B cell (primary cell): ENCODE data around the gene GDF7. TPM values are rescaled to one million over a fixed set of nuclear protein-coding genes. Genes with fewer than 3 reads are reported as not detected.

Source experiments
- ATAC-seq: fragments of 200-7000 bp; cut with Tn5 transposase; one replicate; pipeline ENCODE4 v1.10.0; 2021; ENCODE audit warnings: low read depth, mild to moderate bottlenecking, moderate number of reproducible peaks, moderate library complexity
- CTCF ChIA-PET: fragments of 350-600 bp; sonication (Branson Sonifier 250); formaldehyde crosslinking; loops from one replicate; lab custom pipeline; 2021; ENCODE audit warnings: antibody characterized with exemption, inconsistent platforms; lab: Charles Lee
- POLR2A ChIA-PET: fragments of 350-600 bp; sonication (Branson Sonifier 250); formaldehyde crosslinking; loops from one replicate; lab custom pipeline; 2021; ENCODE audit warnings: antibody characterized with exemption; lab: Charles Lee
- DNase-seq: peaks from one replicate; pipeline ENCODE4 v3.0.0; 2013
- H2AFZ ChIP-seq: 2 replicates; pipeline ENCODE4 v1.6.1; 2012; ENCODE audit warnings: mild to moderate bottlenecking, low read depth, low read length; ENCODE audit not compliant: insufficient read depth, poor library complexity, severe bottlenecking
- H3K27ac ChIP-seq, 2 donors: 1 replicate in 1 of 2; 2 replicates in 1 of 2; pipeline ENCODE4 v1.5.1; 2012 to 2013; ENCODE audit warnings: low read length in 2 of 2, mild to moderate bottlenecking in 2 of 2, moderate library complexity in 1 of 2
- H3K27me3 ChIP-seq, 4 experiments: fragments of 200-600 bp in 1 of 4; sonication (generic) in 1 of 4; replicated peaks in 1 of 4; 1 replicate in 2 of 4; 2 replicates in 2 of 4; pipeline versions ENCODE4 v1.6.1 to v1.7.0; 2013 to 2016; ENCODE audit warnings: low read length in 3 of 4, mild to moderate bottlenecking in 2 of 4, mixed read lengths in 1 of 4, moderate library complexity in 1 of 4; ENCODE audit not compliant: insufficient read depth in 4 of 4, control insufficient read depth in 3 of 4; ENCODE audit errors: control extremely low read depth in 1 of 4
- H3K36me3 ChIP-seq, 2 experiments: replicated peaks in 1 of 2; 1 replicate in 1 of 2; 2 replicates in 1 of 2; pipeline versions ENCODE4 v1.6.1 to v1.7.1; 2013; ENCODE audit warnings: low read length in 1 of 2; ENCODE audit not compliant: insufficient read depth in 2 of 2, control insufficient read depth in 1 of 2; ENCODE audit errors: control extremely low read depth in 1 of 2, extremely low read depth in 1 of 2
- H3K4me1 ChIP-seq, 2 donors: fragments of 200-600 bp in 1 of 2; sonication (generic) in 1 of 2; 1 replicate in 1 of 2; 2 replicates in 1 of 2; pipeline versions ENCODE4 v1.5.1 to v1.6.1; 2013 to 2017; ENCODE audit warnings: low read length in 2 of 2; ENCODE audit not compliant: control insufficient read depth in 2 of 2, insufficient read depth in 2 of 2
- H3K4me2 ChIP-seq: replicated peaks from 2 replicates; pipeline ENCODE3; 2012; ENCODE audit warnings: mild to moderate bottlenecking, low read depth, low read length; ENCODE audit not compliant: poor library complexity, severe bottlenecking
- H3K4me3 ChIP-seq, 5 experiments: fragments of 200-600 bp in 1 of 5; sonication (generic) in 1 of 5; 1 replicate in 3 of 5; 2 replicates in 2 of 5; pipeline versions ENCODE4 v1.5.1 to v1.7.0; 2011 to 2016; ENCODE audit warnings: low read length in 4 of 5, mild to moderate bottlenecking in 4 of 5, low read depth in 2 of 5, control low read depth in 1 of 5, moderate library complexity in 1 of 5; ENCODE audit not compliant: insufficient read depth in 1 of 5; ENCODE audit errors: control extremely low read depth in 1 of 5, extremely low read depth in 1 of 5
- H3K79me2 ChIP-seq: fragments of 200-600 bp; sonication (generic); one replicate; pipeline ENCODE4 v1.6.0; 2016; ENCODE audit warnings: low read length; ENCODE audit not compliant: control insufficient read depth, insufficient read depth
- H3K9ac ChIP-seq: fragments of 200-600 bp; sonication (generic); 2 replicates; pipeline ENCODE4 v1.6.1; 2017; ENCODE audit warnings: mild to moderate bottlenecking, low read length, moderate library complexity
- H3K9me3 ChIP-seq, 3 donors: one replicate each; pipeline versions ENCODE4 v1.6.1 to v1.7.1; 2013; ENCODE audit warnings: low read length in 2 of 3; ENCODE audit not compliant: control insufficient read depth in 2 of 3, insufficient read depth in 1 of 3; ENCODE audit errors: control extremely low read depth in 1 of 3
- H4K20me1 ChIP-seq: 2 replicates; pipeline ENCODE4 v1.6.0; 2012; ENCODE audit warnings: mild to moderate bottlenecking, low read length; ENCODE audit not compliant: insufficient read depth, control insufficient read depth, poor library complexity, severe bottlenecking
- H3K27ac Mint-ChIP-seq: one replicate; pipeline ENCODE4 v1.8.0; 2021; ENCODE audit warnings: mixed read lengths
- H3K27me3 Mint-ChIP-seq: one replicate; pipeline ENCODE4 v1.8.0; 2021; ENCODE audit warnings: mixed read lengths
- H3K4me1 Mint-ChIP-seq: one replicate; pipeline ENCODE4 v1.8.0; 2021; ENCODE audit warnings: mixed read lengths
- H3K4me3 Mint-ChIP-seq: one replicate; pipeline ENCODE4 v1.8.0; 2021; ENCODE audit warnings: mixed read lengths
- H3K9me3 Mint-ChIP-seq: one replicate; pipeline ENCODE4 v1.8.0; 2022; ENCODE audit warnings: mixed read lengths; ENCODE audit not compliant: insufficient read depth
- EZH2 ChIP-seq: IDR thresholded peaks from 2 replicates; pipeline ENCODE4 v1.6.1; 2012; ENCODE audit warnings: borderline replicate concordance, low read depth, mild to moderate bottlenecking, moderate library complexity, low read length; ENCODE audit not compliant: insufficient read depth, poor library complexity, severe bottlenecking
- WGBS: methylation state at CpG from one replicate; pipeline ENCODE4 v1.1.5; 2013; ENCODE audit warnings: missing lambda C conversion rate; ENCODE audit not compliant: insufficient coverage; 5-methylcytosine and 5-hydroxymethylcytosine counted together
- intact Hi-C: fragments of 100-400 bp; cut with micrococcal nuclease; formaldehyde crosslinking; loops from one replicate; pipeline ENCODE4 v1.10.0; 2022
- polyA plus RNA-seq: library from polyadenylated mRNA; depleted of rRNA; stranded (reverse); fragments of >200 nt; gene quantifications from 2 replicates; pipeline ENCODE4 v1.2.3, GENCODE V29; 2012
- total RNA-seq, 2 donors: library from RNA; stranded (reverse); fragments of 120-200 nt in 1 of 2; gene quantifications; 1 replicate in 1 of 2; 2 replicates in 1 of 2; pipeline versions ENCODE4 v1.2.3 to v1.2.4, GENCODE V29; 2013 to 2022
- TF ChIP-seq, protein P1 (sequence below): fragments of 200-600 bp; IDR thresholded peaks from one replicate; pipeline ENCODE4 v1.8.0; 2022; ENCODE audit warnings: antibody characterized with exemption, mild to moderate bottlenecking

GDF7 gene
- total and polyA plus RNA-seq, 2 donors (not counting 1 experiment from before 2014, with no cell fraction given): 7.0 to 15.3 TPM

DNA sequence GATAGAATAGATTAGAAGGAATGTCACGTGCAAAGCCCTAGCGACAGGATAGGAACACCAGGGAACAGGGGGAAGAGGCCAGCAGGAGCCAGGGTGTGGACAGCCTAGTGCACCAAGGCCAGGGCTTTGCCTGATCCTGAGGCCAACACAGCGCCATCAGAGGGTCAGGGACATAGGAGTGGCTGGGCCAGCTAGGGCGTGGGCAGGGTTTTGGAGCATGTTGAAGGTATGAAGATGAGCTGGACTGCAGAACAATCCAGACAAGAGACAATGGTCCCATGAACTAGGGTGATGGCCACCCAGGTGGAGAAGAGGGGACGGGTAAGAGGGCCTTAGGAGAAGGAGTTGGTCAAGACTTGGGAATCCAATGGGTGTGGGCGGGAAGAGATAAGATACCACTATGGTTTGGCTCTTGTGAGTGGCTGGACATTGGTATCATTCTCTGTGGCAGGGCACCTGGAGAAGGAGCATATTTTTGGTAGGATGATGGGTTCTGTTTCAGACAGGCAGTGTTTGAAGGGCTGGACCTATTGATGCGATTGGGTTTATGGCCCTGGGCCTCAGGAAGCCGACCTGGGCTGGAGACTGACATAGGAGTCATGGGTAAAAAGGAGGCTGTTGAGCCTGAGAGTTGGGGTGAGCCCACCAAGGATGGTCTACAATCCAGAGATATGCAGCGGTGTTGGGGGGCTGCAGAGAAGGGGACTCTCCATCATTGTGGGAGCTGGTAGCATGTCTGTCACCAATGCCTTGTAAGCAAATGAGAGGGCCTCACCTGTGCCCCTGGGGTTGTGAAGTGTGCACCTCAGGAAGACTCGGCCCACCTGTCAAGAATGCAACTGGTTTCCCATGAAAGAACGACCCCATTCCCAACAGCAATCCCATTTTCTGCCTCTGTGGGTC, 14.0 kb upstream of the GDF7 start:
- ATAC-seq: no peak
- no peak for DNase-seq
- no peak for TF ChIP-seq EZH2
- TF ChIP-seq, protein P1, sequence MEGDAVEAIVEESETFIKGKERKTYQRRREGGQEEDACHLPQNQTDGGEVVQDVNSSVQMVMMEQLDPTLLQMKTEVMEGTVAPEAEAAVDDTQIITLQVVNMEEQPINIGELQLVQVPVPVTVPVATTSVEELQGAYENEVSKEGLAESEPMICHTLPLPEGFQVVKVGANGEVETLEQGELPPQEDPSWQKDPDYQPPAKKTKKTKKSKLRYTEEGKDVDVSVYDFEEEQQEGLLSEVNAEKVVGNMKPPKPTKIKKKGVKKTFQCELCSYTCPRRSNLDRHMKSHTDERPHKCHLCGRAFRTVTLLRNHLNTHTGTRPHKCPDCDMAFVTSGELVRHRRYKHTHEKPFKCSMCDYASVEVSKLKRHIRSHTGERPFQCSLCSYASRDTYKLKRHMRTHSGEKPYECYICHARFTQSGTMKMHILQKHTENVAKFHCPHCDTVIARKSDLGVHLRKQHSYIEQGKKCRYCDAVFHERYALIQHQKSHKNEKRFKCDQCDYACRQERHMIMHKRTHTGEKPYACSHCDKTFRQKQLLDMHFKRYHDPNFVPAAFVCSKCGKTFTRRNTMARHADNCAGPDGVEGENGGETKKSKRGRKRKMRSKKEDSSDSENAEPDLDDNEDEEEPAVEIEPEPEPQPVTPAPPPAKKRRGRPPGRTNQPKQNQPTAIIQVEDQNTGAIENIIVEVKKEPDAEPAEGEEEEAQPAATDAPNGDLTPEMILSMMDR: no peak
- intact Hi-C loops: loop anchor here (5.0 kb wide), 1 partner anchor 56 kb away; no protein-coding TSS in a partner anchor
- WGBS: 97% methylated on average over 10 of the region's 11 CpGs
- Histone ChIP-seq H3K4me1 (peaks cover 32 to 36% of the 10 kb centered on the region in 2 donors), H3K79me2 (peaks cover 28% of the 10 kb centered on the region), H3K4me3 (no peak overlapping the region), H4K20me1 (peaks cover 6% of the 10 kb centered on the region), H3K4me2 (no peak overlapping the region), H3K36me3 (no peaks in the 10 kb centered on the region), H3K27ac (no peak overlapping the region), H3K27me3 (peaks cover 0 to 4% (median 0%) of the 10 kb centered on the region in 4 experiments), H3K9ac (no peak overlapping the region), H3K9me3 (no peaks in the 10 kb centered on the region), H2AFZ (no peak overlapping the region)
- ChIA-PET POLR2A (no interaction called here), CTCF (interaction anchor here (0.6 to 9.9 kb wide), 10 partner anchors 10 to 311 kb away, joined by 3 to 139 read pairs (median 10); partner anchors contain the start of genes GDF7 and LDAH)
- Mint-ChIP-seq H3K27me3 (peaks cover 6% of the 10 kb centered on the region), H3K9me3 (no peaks in the 10 kb centered on the region), H3K27ac (peak overlapping the region; percentile 59), H3K4me1 (peaks cover 36% of the 10 kb centered on the region), H3K4me3 (no peak overlapping the region)
